Measurements from ENCODE around the gene THUMPD1. TPM values are rescaled to one million over a fixed set of nuclear protein-coding genes. Genes with fewer than 3 reads are reported as not detected.
"Not testable (repeated sequence)": the region's sequence is repeated elsewhere in the genome, so short reads cannot be mapped to it uniquely, and the experiment has no call there.

Gene THUMPD1
- total RNA-seq, 2 experiments from 2014 or later, result 38.0 to 48.2 TPM

DNA sequence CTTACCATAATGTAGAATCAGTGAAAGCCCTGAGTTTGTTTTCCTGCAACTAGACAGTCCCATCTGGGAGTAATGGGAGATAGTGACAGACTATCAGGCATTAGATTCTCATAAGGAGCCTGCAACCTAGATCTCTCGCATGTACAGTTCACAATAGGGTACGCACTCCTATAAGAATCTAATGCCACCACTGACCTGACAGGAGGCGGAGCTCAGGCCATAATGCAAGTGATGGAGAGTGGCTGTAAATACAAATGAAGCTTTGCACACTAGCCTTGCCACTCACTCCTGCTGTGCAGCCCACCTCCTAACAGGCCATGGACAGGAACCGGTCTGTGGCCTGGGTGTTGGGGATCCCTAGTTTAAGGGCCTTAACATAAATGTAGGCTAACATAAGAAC, 21.4 kb downstream of the THUMPD1 start:
- DNase-seq, result no peak
- no peak for ATAC-seq
- Mint-ChIP-seq H3K9me3 (ENCODE audit: low read depth) (no peaks in the 10 kb centered on the region), H3K4me1 (no peaks in the 10 kb centered on the region), H3K36me3 (ENCODE audit: low read depth) (no peaks in the 10 kb centered on the region), H3K4me3 (no peak overlapping the region), H3K27me3 (no peaks in the 10 kb centered on the region), H3K27ac (no peak overlapping the region)
- ChIA-PET POLR2A (no interaction called here), CTCF (interaction anchor here (1.2 kb wide), 1 partner anchor 21 kb away, joined by 3 read pairs; no protein-coding TSS in a partner anchor)
- intact Hi-C loops (cut with DNase I, micrococcal nuclease), result no loop called here

DNA sequence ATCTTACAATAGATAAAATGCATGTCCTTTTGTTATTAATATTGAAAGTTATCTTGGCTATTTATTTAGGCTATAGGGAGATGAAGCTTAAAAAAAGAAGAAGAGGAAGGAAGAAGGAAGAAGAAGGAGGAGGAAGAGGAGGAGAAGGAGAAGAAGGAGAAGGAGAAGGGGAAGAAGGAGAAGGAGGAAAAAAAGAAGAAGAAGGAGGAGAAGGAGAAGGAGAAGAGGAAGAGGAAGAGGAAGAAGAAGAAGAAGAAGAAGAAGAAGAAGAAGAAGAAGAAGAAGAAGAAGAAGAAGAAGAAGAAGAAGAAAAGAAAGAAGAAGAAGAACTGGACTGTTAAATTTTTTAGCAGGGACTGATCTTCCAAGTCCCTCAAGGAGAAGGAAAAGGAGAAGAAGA, 23.9 kb downstream of the THUMPD1 start:
- H3K27me3 Mint-ChIP-seq; H3K36me3 Mint-ChIP-seq (ENCODE audit: low read depth); H3K27ac Mint-ChIP-seq; DNase-seq; POLR2A ChIA-PET; intact Hi-C loops (cut with DNase I, micrococcal nuclease); H3K4me1 Mint-ChIP-seq; H3K9me3 Mint-ChIP-seq (ENCODE audit: low read depth); H3K4me3 Mint-ChIP-seq; ATAC-seq: not testable (repeated sequence)
- CTCF ChIA-PET, result interaction anchor here (0.9 kb wide), 1 partner anchor 89 kb away, joined by 3 read pairs; no protein-coding TSS in a partner anchor

DNA sequence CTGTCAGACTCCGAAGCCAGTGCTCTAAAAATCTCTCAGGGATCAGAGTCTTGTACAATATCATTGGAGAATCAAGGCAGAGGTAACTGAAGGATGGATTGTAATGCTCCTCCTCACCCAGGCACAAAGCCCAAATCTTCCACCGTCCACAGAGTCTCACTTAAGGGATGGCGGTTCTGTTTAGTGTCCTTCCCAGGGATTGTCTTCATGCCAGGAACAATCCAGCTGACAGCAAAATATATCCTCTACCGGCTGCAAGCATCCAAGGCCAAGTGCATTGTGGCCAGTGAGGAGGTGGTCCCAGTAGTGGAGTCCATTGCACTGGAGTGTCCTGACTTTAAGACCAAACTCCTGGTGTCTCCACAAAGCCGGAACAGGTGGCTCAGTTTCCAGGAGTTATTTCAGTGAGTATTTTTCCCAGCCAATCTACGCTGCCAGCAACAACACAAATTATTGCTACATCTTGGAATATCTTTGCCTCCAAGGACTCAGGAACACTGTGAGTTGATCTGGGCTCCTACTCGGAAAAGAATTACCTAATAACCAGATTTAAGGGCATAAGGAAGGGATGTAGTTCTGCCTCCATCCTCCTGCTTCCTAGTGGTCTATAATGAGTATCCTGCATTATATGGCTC, 30.2 kb downstream of the THUMPD1 start:
- no peak overlapping the region for H3K27ac Mint-ChIP-seq
- no peaks in the 10 kb centered on the region for H3K4me1 Mint-ChIP-seq
- no peaks in the 10 kb centered on the region for H3K27me3 Mint-ChIP-seq
- H3K36me3 Mint-ChIP-seq (ENCODE audit: low read depth), result peaks cover 4% of the 10 kb centered on the region
- intact Hi-C loops (cut with DNase I, micrococcal nuclease), result no loop called here
- no peaks in the 10 kb centered on the region for H3K9me3 Mint-ChIP-seq (ENCODE audit: low read depth)
- DNase-seq (no peak), ATAC-seq (no peak)
- ChIA-PET CTCF (no interaction called here), POLR2A (no interaction called here)
- no peak overlapping the region for H3K4me3 Mint-ChIP-seq

DNA sequence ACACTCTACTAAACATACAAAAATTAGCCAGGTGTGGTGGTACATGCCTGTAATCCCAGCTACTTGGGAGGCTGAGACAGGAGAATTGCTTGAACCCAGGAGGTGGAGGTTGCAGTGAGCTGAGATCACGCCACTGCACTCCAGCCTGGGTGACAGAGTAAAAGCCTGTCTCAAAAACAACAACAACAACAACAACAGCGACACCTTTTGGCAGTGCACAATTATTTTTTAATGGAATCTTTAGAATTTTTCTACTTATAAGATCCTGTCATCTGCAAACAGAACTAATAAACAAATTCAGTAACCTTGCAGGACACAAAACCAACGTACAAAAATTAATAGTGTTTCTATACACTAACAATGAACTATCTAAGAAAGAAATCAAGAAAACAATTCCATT, 33.5 kb downstream of the THUMPD1 start:
- DNase-seq, result peak; percentile 21
- ATAC-seq; H3K27me3 Mint-ChIP-seq; POLR2A ChIA-PET; H3K4me3 Mint-ChIP-seq; H3K36me3 Mint-ChIP-seq (ENCODE audit: low read depth); H3K27ac Mint-ChIP-seq; H3K9me3 Mint-ChIP-seq (ENCODE audit: low read depth); H3K4me1 Mint-ChIP-seq: not testable (repeated sequence)
- CTCF ChIA-PET, result interaction anchor here (0.9 kb wide), 1 partner anchor 195 kb away, joined by 3 read pairs; no protein-coding TSS in a partner anchor
- intact Hi-C loops (cut with DNase I, micrococcal nuclease), result loop anchor here in 1 of 2 experiments (1.0 to 2.0 kb wide), 2 partner anchors 106 to 325 kb away; no protein-coding TSS in a partner anchor

DNA sequence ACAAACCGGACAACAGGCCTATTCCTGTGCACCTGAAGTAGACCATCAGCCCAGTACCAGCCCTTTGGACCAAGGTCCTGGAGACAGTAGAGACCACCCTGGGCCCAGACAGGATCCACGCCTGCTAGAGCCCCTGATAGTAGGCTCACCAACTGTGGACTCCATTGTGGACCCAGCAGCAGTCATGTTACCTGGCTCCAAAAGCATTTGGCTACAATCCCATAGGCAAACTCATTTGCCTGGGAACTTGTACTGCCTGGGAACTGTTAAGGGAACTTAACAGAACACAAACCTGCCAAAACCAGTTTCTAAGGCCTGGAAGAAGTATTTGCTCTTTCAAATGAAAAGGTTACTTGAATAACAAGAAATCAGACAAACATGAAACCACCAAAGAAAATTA, 34.2 kb downstream of the THUMPD1 start:
- DNase-seq (no peak), ATAC-seq (no peak)
- no peaks in the 10 kb centered on the region for H3K4me1 Mint-ChIP-seq
- ChIA-PET CTCF (interaction anchor here (0.9 kb wide), 1 partner anchor 195 kb away, joined by 3 read pairs; no protein-coding TSS in a partner anchor), POLR2A (no interaction called here)
- H3K36me3 Mint-ChIP-seq (ENCODE audit: low read depth), result peaks cover 6% of the 10 kb centered on the region
- H3K27ac Mint-ChIP-seq, result no peak overlapping the region
- intact Hi-C loops (cut with DNase I, micrococcal nuclease), result no loop called here
- H3K27me3 Mint-ChIP-seq, result no peaks in the 10 kb centered on the region
- no peaks in the 10 kb centered on the region for H3K9me3 Mint-ChIP-seq (ENCODE audit: low read depth)
- no peak overlapping the region for H3K4me3 Mint-ChIP-seq

DNA sequence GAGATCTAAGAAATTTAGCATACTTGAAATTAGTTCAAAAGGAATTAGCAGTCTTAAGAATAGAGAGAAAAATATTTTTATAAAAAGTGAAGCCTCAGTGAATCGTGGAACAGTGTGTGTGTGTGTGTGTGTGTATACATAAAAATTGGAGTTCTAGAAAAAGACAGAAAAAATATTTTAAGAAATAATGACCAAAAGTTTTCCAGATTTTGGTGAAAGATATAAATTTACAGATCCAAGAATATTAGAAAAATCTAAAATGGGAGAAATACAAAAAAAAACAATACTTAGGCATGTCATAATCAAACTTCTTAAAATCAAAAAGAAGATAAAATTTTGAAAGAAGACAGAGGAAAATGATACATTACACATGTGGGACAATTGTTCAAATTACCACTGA, 35.6 kb downstream of the THUMPD1 start:
- H3K9me3 Mint-ChIP-seq (ENCODE audit: low read depth); POLR2A ChIA-PET; H3K36me3 Mint-ChIP-seq (ENCODE audit: low read depth); DNase-seq; H3K4me1 Mint-ChIP-seq; H3K4me3 Mint-ChIP-seq; CTCF ChIA-PET; H3K27ac Mint-ChIP-seq; H3K27me3 Mint-ChIP-seq; intact Hi-C loops (cut with DNase I, micrococcal nuclease); ATAC-seq: not testable (repeated sequence)

GRCh38 chr16:20704281-20704680, 37.3 kb downstream of the THUMPD1 start:
- H3K36me3 Mint-ChIP-seq (ENCODE audit: low read depth), result peaks cover 6% of the 10 kb centered on the region
- no peak for ATAC-seq
- ChIA-PET POLR2A (no interaction called here), CTCF (interaction anchor here (1.1 kb wide), 1 partner anchor 11 kb away, joined by 4 read pairs; no protein-coding TSS in a partner anchor)
- no peak overlapping the region for H3K4me3 Mint-ChIP-seq
- H3K4me1 Mint-ChIP-seq, result no peaks in the 10 kb centered on the region
- H3K9me3 Mint-ChIP-seq (ENCODE audit: low read depth), result no peaks in the 10 kb centered on the region
- no peak overlapping the region for H3K27ac Mint-ChIP-seq
- intact Hi-C loops (cut with DNase I, micrococcal nuclease), result no loop called here
- DNase-seq, result no peak
- peaks cover 4% of the 10 kb centered on the region for H3K27me3 Mint-ChIP-seq

GRCh38 chr16:20701692-20702091, 39.9 kb downstream of the THUMPD1 start:
- CTCF ChIA-PET; H3K4me3 Mint-ChIP-seq; ATAC-seq; H3K27me3 Mint-ChIP-seq; intact Hi-C loops (cut with DNase I, micrococcal nuclease); H3K27ac Mint-ChIP-seq; DNase-seq; POLR2A ChIA-PET; H3K4me1 Mint-ChIP-seq; H3K36me3 Mint-ChIP-seq (ENCODE audit: low read depth); H3K9me3 Mint-ChIP-seq (ENCODE audit: low read depth): not testable (repeated sequence)

GRCh38 chr16:20696618-20697017, 45.0 kb downstream of the THUMPD1 start:
- H3K4me1 Mint-ChIP-seq, result no peaks in the 10 kb centered on the region
- ChIA-PET CTCF (interaction anchor here (0.6 kb wide), 1 partner anchor 422 kb away, joined by 3 read pairs; no protein-coding TSS in a partner anchor), POLR2A (no interaction called here)
- no peak for ATAC-seq
- intact Hi-C loops (cut with DNase I, micrococcal nuclease), result no loop called here
- H3K4me3 Mint-ChIP-seq, result no peak overlapping the region
- H3K9me3 Mint-ChIP-seq (ENCODE audit: low read depth), result no peaks in the 10 kb centered on the region
- DNase-seq, result no peak
- peaks cover 15% of the 10 kb centered on the region for H3K27me3 Mint-ChIP-seq
- no peak overlapping the region for H3K27ac Mint-ChIP-seq
- H3K36me3 Mint-ChIP-seq (ENCODE audit: low read depth), result no peaks in the 10 kb centered on the region

- H3K36me3 Mint-ChIP-seq (ENCODE audit: low read depth), result no peaks in the 10 kb centered on the region
- ChIA-PET POLR2A (no interaction called here), CTCF (no interaction called here)
- DNase-seq (no peak), ATAC-seq (no peak)
- H3K27ac Mint-ChIP-seq, result no peak overlapping the region
- intact Hi-C loops (cut with DNase I, micrococcal nuclease), result no loop called here
- no peak overlapping the region for H3K4me3 Mint-ChIP-seq
- peaks cover 13% of the 10 kb centered on the region for H3K27me3 Mint-ChIP-seq
- no peaks in the 10 kb centered on the region for H3K9me3 Mint-ChIP-seq (ENCODE audit: low read depth)
- H3K4me1 Mint-ChIP-seq, result no peaks in the 10 kb centered on the region
These were observed 46.6 kb downstream of the THUMPD1 start for GRCh38 chr16:20695024-20695423.

DNA sequence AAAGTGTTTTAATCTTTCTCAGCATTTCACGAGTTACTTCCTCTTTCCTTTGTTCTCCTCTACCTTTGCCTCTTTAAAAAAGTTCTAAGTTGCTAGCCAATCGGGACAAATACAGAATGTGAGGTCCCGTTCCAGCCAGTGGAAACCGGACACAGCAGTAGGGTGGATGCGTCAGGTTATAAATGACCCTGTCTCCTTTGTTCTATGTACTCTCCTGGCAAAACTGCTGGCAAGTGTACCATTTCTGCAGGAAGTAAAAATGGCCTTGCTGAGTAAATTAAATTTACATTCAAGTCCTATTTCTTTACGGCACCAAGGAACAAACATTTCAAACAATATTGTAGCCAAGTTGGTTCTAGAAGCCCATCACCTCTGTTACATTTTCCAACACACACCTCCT, 47.5 kb downstream of the THUMPD1 start:
- H3K4me3 Mint-ChIP-seq; ATAC-seq; DNase-seq; POLR2A ChIA-PET; H3K36me3 Mint-ChIP-seq (ENCODE audit: low read depth); H3K4me1 Mint-ChIP-seq; H3K9me3 Mint-ChIP-seq (ENCODE audit: low read depth); H3K27ac Mint-ChIP-seq; intact Hi-C loops (cut with DNase I, micrococcal nuclease): not testable (repeated sequence)
- CTCF ChIA-PET, result interaction anchor here (0.8 kb wide), 1 partner anchor 10 kb away, joined by 4 read pairs; no protein-coding TSS in a partner anchor
- H3K27me3 Mint-ChIP-seq, result peaks cover 12% of the 10 kb centered on the region

- Mint-ChIP-seq H3K27me3 (peaks cover 10% of the 10 kb centered on the region), H3K4me3 (no peak overlapping the region), H3K27ac (no peak overlapping the region), H3K4me1 (peaks cover 1% of the 10 kb centered on the region), H3K9me3 (ENCODE audit: low read depth) (peaks cover 3% of the 10 kb centered on the region), H3K36me3 (ENCODE audit: low read depth) (no peaks in the 10 kb centered on the region)
- ChIA-PET POLR2A (no interaction called here), CTCF (interaction anchor here (0.6 kb wide), 1 partner anchor 499 kb away, joined by 3 read pairs; no protein-coding TSS in a partner anchor)
- DNase-seq (no peak), ATAC-seq (no peak)
- intact Hi-C loops (cut with DNase I, micrococcal nuclease), result no loop called here
These were observed 52.0 kb downstream of the THUMPD1 start for GRCh38 chr16:20689668-20690067.

Data from activated CD4-positive, alpha-beta T cell treated with anti-CD3 and anti-CD28 coated beads for 36 hours (primary cell).